ENCODE results near the gene FAM117B.
"Not testable (repeated sequence)": the region's sequence is repeated elsewhere in the genome, so short reads cannot be mapped to it uniquely, and the experiment has no call there.

FAM117B gene

DNA sequence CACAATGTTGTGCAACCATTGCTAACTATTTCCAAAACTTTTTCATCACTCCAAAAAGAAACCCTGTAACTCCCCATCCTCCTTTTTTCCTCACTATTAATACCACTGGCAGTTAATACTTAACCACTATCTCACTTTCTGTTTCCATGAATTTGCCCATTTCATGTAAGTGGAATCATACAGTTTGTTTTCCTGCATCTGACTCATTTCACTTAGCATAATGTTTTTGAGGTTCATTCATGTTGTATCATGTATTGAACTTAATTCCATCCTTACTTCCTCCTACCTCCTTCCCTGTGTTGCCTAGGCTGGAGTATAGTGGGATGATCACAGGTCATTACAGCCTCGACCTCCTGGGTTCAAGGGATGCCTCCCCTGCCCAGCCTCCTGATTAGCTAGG, 68.3 kb downstream of the FAM117B start:
- DNase-seq (ENCODE audit: low read depth in 2 of 2): no peak

DNA sequence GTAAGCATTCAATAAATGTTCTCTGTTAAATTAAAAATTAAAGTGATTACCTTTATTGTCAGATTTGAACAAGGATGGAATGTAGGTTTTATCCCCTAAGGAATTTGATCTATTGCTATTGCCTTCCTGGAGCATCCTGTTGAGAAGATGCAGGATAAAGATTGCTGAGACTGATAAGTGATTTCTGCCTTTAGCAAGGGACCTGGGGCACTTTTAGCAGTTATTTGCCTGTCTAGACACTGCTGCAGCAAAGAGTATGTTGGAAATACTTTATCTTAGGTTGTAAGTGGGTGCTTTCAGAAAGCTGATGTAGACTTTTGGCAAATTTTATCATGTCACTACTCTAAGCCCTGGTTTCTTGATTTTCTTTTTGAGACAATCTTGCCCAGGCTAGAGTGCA, 69.5 kb downstream of the FAM117B start:
- no peak for DNase-seq (ENCODE audit: low read depth in 2 of 2)

DNA sequence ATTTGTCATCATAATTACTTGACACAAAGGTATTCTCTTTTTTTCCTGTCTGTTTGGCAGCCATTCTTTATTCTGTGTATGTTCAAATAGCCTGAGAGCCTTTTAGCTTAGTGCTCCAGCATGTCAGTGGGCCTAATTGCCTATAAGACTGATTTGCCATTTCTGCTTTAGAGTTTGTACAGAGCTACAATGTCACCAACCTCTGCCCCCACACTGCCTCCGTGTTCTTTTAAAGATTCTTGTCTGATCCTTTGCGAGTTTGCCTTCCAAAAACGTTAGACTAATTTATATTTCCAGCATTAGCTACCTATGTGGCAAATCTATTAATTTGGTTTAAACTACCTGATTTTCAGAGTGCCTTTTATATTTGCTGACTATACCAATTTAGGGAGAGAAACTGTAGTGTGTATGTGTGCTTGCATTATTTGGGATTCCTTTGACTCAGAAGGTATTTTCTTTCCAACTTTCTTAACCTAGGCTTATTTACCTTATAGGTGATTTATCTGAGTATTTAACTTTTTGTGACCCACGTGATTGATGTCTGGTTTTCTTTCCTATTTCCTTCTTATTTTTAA, 70.8 kb downstream of the FAM117B start:
- DNase-seq (ENCODE audit: low read depth in 2 of 2): no peak

DNA sequence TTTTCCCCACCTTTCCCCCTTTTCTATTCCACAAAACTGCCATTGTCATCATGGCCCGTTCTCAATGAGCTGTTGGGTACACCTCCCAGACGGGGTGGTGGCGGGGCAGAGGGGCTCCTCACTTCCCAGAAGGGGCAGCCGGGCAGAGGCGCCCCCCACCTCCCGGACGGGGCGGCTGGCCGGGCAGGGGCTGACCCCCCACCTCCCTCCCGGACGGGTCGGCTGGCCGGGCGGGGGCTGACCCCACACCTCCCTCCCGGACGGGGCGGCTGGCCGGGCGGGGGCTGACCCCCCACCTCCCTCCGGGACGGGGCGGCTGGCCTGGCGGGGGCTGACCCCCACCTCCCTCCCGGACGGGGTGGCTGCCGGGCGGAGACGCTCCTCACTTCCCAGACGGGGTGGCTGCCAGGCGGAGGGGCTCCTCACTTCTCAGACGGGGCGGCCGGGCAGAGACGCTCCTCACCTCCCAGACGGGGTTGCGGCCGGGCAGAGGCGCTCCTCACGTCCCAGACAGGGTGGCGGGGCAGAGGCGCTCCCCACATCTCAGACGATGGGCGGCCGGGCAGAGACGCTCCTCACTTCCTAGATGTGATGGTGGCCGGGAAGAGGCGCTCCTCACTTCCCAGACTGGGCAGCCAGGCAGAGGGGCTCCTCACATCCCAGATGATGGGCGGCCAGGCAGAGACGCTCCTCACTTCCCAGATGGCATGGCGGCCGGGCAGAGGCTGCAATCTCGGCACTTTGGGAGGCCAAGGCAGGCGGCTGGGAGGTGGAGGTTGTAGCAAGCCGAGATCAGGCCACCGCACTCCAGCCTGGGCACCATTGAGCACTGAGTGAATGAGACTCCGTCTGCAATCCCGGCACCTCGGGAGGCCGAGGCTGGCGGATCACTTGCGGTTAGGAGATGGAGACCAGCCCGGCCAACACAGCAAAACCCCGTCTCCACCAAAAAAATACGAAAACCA, 80.5 kb downstream of the FAM117B start:
- DNase-seq (ENCODE audit: low read depth in 2 of 2): not testable (repeated sequence)

DNA sequence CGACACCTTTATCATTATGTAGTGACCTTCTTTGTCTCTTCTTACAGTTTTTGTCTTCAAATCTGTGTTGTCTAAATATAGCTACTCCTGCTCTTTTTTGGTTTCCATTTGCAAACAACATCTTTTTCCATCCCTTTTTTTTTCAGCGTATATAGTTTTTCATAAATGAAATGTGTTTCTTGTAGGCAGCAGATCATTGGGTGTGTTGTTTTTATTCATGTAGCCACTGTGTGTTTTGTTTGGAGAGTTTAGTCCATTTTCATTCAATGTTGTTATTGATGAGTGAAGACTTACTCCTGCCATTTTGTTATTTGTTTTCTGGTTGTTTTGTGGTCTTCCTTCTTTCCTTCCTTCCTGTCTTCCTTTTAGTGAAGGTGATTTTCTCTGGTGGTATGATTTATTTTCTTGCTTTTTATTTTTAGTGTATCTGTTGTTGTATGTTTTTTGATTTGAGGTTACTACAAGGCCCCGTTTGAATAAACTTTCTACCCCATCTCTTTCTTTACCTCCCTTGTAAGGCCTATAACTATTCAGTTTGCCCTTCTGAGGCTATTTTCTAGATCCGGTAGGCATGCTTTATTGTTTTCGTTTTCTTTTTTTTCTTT, 81.4 kb downstream of the FAM117B start:
- no peak for DNase-seq (ENCODE audit: low read depth in 2 of 2)

DNA sequence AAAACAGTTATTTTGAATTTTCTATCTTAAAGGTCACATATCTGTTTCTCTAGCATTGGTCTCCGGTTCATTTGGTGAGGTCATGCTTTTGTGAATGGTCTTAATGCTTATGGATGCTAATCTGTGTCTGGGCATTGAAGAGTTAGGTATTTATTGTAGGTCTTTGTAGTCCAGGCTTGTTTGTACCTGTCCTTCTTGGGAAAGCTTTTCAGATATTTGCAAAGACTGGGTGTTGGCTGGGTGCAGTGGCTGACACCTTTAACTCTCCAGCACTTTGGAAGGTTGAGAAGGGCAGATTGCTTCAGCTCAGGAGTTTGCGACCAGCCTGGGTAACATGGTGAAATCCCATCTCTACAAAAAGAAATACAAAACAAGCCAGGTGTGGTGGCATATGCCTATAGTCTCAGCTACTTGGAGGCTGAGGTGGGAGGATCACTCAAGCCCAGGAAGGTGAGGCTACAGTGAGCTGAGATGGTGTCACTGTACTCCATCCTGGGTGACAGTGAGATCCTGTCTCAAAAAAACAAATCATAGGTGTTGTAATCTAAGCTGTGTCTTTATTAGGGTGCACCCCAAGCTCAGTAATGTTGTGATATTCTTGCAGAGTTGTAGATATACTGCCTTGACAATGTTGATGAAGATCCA, 82.3 kb downstream of the FAM117B start:
- DNase-seq (ENCODE audit: low read depth in 2 of 2): no peak

DNA sequence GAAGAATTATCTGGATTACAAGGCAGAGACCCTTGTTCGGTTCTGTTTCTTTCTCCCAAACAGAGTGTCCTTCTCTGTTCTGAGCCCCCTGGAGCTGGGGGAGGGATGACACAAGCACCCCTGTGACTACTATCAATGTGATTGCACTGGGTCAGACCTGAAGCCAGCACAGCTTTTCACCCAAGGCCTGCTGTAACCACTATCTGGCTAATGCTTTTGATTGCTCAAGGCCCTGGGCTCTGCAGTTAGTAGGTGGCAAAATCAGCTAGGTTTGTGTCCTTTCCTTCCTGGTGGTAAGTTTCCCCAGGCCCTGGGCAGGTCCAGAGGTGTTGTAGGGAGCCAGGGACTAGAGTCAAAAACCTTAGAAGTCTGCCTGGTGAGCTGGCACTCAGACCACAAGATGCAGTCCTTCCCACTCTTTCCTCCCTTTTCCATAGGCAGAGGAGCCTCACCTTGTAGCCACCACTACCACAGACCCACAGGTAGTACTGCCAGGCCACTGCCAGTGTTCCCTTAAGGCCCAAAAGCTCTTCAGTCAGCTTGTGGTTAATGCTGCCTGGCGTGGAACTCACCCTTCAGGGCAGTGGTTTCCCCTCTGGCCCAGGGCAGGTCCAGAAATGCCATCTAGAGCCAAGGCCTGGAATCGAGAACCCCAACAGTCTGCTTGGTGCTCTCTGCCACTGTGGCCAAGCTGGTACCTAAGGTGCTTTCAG, 83.0 kb downstream of the FAM117B start:
- DNase-seq (ENCODE audit: low read depth in 2 of 2): no peak

DNA sequence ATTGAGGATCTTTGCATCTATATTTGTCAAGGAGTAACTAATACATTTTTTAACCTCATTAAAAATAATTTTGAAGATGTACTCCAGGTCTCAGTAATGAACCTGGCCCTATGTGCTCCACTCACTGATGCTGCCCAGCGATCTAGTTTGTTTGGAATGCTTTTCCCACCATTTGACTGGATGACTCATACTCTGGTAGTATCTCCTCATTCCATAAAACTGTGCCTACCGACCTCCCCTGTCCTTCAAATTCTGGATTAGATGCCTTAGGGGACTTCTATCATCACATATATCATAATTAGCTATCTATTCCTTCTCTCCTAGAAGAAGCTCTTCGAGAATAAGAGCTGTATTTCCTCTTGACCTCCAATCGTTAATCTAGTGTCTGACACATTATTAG, 83.8 kb downstream of the FAM117B start:
- no peak for DNase-seq (ENCODE audit: low read depth in 2 of 2)

DNA sequence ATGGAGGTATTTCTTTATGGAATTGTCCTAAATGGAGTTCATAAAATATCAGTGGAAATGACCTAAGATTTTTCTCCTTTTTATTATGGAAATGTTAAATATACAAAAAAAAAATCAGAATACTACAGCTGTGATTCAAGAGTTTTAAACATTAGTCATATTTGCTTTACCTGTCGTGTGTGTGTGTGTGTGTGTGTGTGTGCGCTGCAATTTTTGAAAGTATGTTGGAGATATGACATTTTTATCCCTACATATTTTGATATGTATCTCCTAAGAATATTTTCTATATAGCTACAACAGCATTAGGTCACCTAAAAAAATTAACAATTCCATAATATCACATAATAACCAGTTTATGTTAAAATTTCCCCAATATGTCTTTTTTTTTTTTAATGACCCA, 85.5 kb downstream of the FAM117B start:
- DNase-seq (ENCODE audit: low read depth in 2 of 2): no peak

DNA sequence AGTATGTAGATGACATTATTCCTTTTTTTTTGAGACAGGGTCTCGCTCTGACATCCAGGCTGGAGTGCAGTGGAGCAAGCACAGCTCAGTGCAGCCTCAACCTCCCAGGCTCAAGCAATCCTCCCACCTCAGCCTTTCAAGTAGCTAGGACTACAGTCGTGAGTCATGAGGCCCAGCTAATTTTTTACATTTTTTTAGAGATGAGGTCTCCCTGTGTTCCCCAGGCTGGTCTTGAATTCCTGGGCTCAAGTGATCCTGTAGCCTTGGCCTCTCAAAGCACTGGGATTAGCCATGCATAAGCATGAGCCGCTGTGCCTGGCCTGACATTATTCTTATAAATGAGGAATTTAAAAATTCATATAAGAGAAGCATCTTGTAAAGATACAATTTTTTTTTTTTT, 86.9 kb downstream of the FAM117B start:
- DNase-seq (ENCODE audit: low read depth in 2 of 2): no peak

DNA sequence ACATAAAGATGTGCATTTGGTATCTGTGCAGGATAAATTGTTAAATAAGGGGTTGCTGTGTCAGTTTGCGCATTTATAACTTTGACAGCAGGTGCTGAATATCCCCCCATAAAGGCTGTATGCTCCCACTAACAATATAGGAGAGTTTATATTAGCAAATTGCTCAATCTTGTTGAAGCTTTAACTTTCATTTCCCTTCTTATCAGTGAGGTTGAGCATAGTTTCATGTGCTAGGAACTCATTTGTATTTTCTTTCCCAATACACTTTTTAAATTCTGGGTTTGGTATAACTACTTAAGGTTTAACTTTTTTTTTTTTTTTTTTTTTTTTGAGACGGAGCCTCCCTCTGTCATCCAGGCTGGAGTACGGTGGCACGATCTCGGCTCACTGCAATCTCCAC, 89.0 kb downstream of the FAM117B start:
- DNase-seq (ENCODE audit: low read depth in 2 of 2): no peak

DNA sequence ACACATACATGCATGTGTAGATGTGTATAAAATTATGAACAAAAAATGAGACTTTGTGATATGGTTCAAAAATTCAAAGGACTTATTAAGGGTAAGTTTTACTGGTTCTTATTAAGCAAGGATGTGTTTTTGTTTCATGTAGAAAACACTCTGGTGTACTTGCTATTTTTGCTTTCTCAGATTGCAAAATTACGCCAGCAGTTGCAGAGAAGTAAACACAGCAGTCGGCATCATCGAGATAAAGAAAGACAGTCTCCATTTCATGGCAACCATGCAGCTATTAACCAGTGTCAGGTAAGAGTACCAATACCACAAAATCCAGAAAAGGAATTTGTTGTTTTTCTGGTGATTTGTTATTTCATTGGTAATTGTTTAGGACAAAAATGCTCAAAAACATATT, 91.3 kb downstream of the FAM117B start:
- DNase-seq (ENCODE audit: low read depth in 2 of 2): no peak

DNA sequence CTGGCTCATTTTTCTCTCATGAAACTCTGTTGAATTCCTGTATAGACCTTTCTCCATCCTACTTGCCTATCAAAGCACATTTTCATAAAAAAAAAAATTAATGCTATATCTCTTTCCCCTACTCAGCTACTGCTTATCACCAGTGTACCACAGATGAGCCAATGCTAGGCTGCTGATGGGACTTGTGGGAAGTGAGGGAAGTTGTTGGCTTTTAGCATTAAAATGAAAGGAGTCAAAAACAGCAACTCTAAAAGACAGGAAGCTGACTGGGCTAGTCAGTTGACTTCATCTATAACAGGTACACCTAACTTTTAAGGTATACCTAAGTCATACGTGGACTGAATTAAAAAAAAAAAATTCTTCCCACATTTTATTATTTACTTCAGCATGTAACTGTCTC, 102.1 kb downstream of the FAM117B start:
- DNase-seq (ENCODE audit: low read depth in 2 of 2): no peak

DNA sequence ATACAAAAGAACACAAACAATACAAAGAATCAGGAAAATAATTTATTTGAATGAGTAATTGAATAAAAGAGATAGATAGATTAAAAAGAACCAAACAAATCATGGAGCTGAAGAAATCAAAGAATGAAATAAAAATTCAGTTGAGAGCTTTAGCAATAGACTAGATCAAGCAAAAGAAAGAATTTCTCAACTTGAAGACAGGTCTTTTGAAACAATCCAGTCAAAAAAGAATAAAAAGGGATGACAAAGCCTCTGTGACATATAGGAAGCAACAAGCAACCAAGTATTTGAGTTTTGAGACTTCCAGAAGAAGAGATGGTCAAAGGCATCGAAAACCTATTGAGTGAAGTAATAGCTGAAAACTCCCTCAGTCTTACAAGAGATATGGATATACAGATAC, 108.8 kb downstream of the FAM117B start:
- no peak for DNase-seq (ENCODE audit: low read depth in 2 of 2)

DNA sequence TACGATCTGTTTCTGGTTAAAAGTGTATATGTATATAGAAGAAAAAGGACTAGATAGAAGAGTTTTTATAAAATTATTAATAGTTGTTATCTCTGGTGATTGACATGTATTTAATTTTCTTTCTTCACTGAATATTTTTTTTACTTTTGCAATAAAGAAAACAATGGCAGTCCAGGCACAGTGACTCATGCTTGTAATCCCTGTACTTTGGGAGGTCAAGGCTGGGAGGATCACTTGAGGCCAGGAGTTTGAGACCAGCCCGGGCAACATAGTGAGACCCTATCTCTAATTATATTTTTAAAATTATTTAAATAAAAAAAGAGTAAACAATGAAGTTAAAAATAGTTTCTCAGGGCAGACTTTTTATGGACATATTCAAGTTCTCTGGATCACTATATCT, 114.7 kb downstream of the FAM117B start:
- no peak for DNase-seq (ENCODE audit: low read depth in 2 of 2)

DNA sequence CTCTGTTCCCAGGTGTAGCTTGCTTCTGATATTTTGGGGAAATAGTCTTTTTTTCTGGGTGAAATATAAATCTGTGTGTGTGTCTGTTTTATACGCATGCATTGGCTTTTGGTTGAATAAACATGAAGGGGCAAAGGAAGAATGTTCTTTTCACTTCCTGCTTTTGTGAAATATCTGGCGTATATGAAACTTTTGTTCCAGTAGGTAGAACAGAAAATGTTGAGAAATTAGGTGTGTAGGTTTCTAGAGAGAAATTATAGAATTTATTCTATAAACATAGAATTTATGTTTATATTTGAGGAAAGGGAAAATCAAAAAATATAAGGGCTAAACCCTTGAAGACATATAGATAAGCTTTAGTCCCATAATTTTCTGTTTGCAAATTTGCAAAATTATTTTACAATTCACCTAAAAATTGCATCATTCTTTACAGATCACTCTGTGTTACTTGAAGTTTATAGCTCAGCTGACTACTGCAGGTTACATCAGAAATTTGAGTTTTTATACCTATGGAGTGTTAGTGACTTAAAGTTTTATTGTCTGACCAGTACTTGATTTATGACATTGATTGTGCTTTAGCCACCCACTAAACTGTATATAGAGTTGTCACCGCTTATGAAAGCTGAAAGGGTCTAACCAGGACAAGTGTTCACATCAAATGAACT, 116.1 kb downstream of the FAM117B start:
- no peak for DNase-seq (ENCODE audit: low read depth in 2 of 2)

DNA sequence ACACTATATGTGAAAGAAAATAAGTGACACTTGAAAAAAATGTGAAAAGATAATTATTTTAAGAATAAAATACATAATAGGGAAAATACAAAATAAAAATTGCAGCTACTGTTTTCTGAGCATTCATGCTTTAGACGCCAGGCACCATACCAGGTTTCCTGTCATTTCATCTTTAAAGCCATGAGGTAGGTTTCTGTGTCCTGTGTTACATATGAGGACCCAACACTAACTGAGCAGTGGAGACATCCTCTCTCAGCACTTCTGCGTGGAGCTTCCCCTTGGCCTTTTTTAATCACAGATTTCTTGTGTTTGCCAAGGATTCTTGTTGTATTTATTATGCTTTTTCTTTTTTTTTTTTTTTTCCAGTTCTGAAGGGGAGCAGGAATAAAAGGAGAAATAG, 117.3 kb downstream of the FAM117B start:
- no peak for DNase-seq (ENCODE audit: low read depth in 2 of 2)

DNA sequence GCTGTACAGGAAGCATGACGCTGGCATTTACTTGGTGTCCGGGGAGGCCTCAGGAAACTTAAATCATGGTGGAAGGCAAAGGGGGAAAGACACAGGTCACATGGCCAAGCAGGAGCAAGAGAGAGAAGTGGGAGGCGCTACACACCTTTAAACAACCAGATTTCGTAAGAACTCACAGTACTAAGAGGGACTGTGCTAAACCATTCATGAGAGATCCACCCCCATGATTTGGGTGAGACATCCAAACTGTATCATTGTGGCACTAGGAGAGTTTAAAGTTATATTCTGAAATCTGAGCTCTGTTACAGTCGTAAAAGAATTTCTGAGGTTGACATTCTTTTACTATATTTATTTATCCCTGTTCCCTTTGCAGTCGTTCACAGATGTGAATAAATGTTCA, 120.2 kb downstream of the FAM117B start:
- no peak for DNase-seq (ENCODE audit: low read depth in 2 of 2)

DNA sequence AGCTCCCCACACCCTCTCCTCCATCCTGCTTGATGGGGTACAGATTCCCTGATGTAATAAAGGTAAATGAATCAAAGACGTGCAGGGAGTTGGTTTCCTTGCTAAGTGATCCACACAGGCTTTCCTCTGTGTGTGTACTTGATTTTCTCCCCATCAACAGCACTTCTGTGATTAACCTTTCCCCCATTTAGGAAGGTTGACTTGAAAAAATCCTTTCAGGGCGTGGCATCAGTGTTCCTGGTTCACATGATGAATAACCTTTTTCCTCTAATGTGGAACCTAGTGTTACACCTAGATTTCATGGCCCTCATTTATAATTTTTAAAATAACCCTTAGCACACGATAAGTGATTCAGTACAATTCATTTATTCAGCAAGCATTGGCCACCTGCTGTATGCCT, 121.8 kb downstream of the FAM117B start:
- no peak for DNase-seq (ENCODE audit: low read depth in 2 of 2)

DNA sequence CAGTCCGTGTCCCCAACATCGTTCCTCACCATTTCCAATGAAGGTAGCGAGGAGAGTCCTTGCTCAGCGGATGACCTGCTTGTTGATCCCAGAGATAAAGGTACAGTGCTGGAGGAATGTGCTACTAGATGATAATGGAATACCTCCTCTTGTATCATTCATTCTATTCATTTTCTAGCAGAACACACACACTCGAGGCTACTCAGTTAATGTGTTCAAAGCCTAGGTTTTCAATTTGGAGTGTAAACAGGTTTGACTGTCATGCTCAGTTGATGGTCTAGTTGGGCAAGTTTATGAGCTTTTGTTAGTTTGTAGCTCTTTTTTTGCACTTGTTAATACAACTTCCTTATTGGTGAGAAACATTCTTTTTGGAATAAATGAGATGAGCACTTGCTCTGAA, 122.6 kb downstream of the FAM117B start:
- no peak for DNase-seq (ENCODE audit: low read depth in 2 of 2)

DNA sequence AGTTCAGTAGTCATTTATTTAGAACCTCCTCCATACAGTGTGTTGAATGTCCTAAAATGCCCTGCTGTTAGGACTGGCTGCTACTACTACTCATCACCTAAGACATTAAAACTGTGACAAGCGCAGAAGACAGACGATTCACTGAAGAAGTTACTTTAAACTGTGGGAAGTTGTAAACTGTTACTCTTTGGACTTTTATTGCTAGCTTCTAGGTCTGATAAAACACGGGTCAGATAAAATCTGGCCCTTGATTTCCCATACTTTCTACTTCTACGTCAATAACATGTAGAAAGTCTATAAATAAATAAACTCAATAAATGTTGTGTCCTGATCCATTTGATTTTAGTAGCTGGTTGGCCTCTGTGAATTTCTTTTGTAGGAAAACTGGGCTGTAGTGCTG, 123.4 kb downstream of the FAM117B start:
- no peak for DNase-seq (ENCODE audit: low read depth in 2 of 2)
